GM18499 (cell line): ENCODE measurements around the gene GABRR3.

Source experiments
- ATAC-seq: cut with Tn5 transposase; IDR thresholded peaks from one replicate; pipeline ENCODE4 v1.9.1; 2021; ENCODE audit warnings: moderate number of reproducible peaks; ENCODE audit not compliant: insufficient read depth, unreplicated experiment

The GABRR3 gene

DNA sequence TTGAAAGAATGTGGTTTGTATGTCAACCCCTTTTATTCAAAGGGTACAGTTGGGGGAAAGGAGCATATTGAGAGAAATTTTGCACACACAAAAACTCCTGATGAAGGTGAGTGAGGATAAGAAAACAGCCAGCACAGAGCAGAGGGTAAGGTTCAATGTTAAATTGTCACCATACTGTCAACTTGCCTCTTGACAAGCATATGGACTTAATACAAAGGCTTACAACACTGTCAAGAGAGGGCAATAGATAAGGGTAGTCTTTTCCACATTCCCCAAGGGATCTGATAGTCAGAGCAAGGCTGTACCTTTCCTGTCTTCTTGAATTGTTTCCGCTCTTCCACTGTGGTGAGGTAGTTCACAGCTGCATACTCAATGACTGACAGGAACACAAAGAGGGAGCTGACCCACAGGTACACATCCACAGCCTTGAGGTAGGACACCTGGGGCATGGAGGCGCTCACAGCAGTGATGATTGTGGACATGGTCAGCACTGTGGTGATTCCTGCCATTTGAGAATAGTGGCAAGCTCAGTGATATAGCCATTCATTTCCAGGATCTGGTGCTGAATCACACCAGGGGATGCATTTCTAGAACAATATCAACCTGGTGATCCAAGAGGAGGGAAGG is 42.5 kb downstream of the GABRR3 start:
- no peak for ATAC-seq

DNA sequence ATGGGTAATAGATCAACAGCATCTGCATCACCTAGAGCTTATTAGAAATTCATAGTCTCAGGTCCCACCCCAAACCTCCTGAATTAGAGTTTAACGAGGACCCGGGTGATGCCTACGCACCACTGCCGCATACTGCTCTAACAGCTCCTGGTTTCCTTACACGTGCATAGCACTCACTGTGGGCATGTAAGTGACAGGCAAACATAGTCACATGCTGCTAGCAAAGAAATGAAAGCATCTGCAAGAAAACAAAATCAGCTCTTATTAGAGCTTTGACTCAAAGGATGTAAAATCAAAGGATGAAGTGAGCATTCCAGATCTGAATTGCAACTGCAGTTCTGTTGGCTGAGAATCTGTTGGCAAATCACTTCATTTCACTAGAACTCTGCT is 43.8 kb downstream of the GABRR3 start:
- no peak for ATAC-seq

DNA sequence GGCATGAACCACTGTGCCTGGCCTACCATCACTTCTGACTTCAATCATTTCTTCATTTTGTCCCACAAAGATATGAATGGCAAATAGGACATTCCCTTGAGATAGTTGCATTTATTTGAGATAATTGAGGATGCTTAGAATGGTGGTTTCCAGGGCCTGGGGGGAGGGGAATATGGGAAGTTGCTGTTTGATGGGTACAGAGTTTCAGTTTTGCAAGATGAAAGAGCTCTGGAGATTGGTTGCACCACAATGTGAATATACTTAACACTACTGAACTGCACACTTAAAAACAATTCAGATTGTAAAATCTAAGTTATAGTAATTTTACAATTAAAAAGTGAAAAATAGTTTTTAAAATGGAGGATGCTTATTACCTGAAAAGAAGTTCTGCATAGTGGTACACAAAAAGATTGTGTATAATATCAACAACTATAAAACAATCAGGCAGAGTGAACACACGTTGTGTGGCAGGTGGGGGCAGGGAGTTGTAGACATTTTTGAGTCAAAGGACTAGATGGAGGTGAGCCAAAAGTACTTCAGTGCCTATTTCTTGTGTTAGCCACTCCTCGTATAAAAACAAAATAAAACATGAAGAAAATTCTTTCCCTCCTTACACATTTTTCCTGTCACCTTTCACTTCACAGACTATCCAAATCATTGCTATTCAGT is 44.4 kb downstream of the GABRR3 start:
- ATAC-seq: no peak

DNA sequence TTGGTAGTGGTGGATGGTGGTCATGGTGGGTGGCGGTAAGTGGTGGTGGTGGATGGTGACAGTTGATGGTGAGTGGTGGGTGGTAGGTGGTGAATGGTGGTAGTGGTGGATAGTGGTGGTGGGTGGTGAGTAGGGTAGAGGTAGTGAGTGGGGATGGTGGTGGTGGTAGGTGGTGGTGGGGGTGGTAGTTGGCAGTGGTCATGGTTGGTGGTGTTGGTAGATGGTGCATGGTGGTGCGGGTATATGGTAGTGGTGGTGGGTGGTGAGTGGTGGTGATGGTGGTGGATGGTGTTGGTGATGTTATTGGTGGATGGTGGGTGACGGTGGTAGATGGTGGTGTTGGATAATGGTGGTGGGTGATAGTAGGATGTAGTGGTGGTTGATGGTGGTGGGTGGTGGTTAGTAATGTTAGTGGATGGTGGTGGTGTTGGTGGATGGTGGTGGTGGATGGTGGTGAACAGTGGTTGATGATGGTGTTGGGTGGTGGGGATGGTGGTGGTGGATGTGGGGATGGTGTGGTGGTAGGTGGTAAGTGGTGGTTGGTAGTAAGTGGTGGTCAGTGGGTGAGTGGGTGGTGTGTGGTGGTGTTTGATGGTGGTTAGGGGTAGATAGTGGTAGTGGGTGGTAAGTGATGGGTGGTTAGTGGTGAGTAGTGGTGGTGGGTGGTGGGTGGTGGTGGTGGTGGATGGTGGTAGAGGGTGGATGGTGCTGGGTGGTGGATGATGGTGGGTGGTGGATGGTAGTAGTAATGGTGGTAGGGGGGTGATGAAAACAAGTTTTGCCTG is 46.1 kb downstream of the GABRR3 start:
- ATAC-seq: no peak

DNA sequence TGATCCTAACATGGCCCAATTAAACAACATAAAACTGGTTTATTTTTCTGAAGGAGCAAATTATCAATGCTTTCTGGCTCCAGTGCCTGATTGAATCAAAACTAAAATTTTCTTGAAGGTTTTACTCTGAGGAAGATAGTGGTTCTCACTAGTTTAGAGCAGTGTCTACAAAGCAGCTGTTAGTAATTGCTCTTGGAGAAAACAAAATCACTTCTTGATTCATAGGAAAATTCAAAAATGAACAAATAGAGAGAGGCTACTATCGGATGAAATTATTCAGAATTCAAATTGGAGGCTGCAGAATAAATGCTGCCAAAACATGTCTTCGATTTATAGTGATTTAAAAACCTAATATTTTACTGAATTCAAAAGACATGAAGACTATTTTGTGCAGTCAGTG is 47.8 kb downstream of the GABRR3 start:
- no peak for ATAC-seq

DNA sequence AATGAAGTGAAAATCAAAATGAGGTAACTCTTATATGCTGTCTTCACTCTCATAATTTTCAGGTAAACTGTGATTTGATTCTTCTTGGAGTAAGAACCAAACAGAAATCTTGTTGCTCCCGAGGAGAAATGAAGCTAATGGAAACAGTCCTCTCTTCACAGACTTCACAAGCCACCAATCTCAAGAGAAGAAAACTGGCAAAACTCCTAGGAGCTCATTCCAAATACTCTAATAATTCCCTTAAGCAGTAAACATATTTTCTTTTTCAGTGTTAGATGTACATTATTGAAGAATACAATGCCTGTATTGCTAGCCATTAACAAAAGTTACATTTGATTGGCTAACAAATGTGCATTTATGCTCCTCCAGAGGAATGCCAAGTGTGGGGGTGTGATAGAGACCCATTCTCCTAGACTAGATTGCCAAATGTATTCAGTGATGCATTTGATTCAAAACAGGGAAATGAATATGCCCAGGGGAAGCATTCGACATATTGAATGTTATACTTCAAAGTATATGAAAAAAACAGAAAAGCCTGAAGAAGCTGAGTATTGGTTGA is 51.1 kb downstream of the GABRR3 start:
- ATAC-seq: no peak

DNA sequence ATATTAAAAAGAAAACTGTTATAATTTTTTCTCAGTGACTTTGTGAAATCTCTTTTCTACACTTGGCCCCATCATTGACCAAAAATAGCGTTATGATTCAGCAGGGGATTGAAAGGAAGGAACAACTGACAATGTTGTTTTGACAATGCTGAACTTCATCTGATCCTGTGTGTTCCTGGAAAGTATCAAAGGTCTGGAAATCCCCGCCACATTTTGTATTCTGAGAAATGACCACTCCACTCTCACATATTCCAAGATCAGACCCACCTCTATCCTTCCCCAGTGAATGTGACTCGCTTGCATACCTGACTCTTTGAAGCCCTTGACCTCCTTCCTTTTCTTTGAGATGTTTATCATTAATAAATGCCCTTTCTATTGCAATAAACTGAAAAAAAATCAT is 53.2 kb downstream of the GABRR3 start:
- ATAC-seq: no peak

DNA sequence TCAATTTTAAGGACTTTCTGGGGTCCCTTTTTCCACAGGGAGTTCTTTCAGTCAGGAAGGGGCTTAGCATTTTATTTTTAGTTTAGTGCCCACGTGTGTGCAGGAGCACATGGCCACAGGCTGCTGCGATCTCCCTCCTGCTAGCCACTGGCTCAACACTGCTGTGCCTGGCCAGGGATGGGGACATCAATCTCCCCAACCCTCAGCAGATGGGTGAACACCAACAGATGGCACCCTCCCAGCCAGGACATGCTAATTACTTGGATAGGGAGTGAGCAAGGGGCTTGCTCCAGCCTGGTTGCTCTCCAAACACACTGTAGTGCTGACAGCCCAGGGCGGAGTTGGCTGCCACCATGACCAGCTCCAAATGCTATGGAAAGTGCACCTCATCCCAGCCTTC is 55.5 kb downstream of the GABRR3 start:
- no peak for ATAC-seq

DNA sequence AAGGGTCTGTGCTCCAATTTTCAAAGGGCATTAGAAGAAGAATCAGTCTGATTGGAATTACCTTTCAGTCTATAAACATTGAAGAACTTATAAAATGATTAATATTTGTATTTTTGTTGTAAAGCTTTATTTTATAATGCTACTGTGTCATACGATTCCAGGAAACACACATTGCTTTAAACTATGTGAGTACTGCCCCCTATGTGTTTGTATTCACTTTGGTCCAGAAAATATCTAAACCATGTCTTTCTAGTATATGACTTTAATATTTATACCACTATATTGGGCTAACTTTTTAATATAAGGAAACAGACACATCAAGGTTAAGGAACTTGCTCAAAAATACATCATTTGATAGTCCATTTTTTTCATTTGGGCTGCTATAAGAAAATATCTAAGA is 59.6 kb downstream of the GABRR3 start:
- ATAC-seq: no peak

DNA sequence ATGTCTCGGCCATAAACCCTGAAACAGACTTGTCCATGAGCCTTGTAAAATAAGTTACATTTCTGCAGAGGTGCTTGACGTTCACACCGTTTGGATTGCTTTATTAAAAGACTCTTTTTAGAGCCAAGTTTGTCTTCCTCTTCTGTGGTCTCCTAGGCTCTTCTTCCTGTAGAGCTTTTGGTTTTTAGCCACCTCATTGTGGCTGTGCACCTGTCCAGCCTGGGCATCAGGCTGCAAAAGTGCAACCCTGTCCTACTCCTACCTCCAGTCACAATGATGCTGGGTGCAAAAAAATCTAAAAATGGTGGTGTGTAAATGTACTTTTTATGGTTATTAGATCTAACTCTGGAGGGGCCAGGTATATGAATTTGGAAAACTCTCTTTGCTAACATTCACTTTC is 60.1 kb downstream of the GABRR3 start:
- ATAC-seq: no peak

DNA sequence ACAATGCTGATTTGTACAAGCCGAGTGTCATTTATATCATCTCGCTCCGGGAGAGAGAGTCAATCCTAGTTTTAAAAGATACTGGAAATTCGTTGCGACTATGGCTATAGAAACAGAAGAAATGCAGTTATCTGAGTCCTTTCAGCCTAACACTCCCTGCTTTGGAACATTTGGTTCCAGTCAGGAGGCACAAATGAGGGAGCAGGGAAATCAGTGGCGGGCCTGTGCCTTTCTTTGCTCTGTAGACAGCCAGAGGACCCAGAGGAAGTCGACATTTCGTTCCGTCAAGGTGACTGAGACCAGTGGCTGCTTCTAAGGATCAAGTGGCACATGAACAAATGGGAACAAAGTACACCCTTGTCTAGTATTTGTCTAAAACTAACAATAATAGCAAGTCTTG is 62.1 kb downstream of the GABRR3 start:
- no peak for ATAC-seq

DNA sequence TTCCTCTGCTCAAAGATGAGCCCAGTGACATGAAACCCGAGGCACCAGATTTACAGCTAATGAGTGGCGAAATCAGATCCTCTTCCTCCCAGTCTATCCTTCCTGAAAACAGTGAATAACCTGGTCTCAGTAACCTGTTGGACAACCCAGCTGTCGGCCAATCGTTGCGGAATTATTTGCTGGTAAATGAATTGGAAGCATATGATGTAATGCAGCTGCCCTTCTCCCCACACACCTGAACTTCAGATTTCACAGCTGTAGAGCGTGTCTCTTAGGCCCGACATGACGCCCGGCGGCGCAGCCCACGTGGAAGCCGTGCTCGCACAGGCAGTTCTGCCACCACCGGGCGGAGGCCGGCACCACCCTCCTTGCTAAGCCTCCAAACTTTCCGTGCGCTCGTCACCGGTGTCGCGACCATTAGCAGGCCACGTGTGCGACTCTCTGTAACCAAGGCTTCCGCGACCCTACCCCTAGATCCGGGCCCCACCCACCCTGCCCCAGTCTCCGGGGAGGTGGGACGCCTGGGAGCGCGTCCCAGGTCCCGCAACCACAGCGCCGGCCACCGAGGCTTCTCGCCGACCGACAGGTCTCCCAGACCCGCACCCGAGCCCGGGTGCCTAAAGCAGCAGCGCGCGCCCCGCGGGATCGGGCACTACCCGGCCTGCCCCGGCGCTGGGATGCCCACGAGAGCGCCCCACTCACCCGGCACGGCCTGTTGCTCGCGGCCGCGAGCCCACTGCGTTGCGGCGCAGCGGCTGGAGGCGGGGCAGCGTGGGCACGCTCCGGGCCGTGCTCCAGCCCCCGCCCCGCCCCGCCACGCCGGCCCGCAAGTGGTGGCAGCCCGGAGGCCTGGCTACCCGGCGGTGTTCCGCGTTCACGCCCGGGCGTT is 63.2 kb downstream of the GABRR3 start, which contains the start of gene RIOX2:
RIOX2 (minus strand) TSS at position 753 of the 889 bp plus-strand sequence. CDS start 4,838 bp downstream, outside the sequence.
- peak; percentile 48 for ATAC-seq

DNA sequence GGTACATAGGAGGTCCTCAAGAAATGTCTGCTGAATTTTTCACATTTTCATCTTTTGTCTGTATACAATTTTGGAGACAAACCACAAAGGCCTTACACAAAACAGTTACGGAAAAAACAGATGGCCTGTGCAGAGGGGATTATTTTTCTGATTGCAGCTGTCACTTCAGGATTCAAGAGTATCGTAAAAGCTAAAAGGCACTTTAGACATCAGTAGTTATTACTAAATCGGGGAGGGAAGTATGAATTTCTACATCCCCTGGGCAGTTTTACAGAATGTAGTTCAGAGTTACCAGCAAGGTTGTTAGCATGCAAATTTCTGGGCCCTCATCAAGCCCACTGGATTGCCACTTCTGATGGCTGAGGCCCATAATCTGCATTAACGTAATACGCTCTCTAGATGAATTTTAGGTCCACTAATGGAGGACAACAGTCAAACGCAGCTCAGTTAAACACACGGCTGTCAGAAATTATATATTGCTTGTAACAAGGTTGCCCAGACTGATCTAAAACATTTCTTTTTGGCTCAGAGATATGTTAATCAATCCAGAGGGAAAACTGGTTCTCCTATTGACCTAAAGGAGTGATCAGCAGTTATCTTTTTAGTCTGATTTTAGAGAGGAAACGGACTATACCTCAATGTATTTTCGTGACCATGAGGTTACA is 64.0 kb downstream of the GABRR3 start:
- ATAC-seq: no peak

DNA sequence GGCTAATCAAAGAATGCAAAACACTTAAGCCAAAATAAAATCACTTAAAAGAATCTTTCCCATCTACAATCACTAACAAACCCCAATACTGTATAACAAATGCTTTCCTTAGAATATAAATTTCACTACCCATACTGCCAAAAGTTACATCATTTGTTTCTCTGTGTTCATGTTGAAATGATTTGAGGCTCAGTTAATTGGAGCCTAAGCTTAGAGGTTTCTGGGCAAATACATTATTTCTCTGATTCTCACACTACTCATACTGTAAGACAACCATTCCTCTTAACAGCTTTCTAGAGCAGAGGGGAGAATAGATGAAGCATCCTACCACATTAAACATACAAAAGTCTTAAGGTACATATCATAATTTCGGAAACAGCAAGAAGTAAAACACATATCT is 65.0 kb downstream of the GABRR3 start:
- ATAC-seq: no peak

DNA sequence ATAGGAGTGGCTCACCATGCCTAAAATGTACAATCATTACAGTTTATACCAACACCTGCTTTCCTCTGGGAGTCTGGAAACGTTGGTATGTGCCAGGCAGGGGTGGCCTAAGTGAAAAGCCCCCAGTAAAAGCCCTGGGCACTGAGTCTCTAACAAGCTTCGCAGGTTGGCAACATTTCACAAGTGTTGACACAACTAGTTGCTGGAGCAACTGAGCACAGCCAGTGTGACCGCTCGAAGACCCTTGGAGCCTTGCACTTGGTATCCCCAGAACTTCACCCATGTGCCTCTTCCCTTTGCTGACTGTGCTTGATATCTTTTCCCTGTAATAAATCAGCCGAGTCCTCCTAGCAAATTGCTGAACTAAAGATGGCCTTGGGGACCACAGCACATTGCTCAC is 65.6 kb downstream of the GABRR3 start:
- no peak for ATAC-seq

DNA sequence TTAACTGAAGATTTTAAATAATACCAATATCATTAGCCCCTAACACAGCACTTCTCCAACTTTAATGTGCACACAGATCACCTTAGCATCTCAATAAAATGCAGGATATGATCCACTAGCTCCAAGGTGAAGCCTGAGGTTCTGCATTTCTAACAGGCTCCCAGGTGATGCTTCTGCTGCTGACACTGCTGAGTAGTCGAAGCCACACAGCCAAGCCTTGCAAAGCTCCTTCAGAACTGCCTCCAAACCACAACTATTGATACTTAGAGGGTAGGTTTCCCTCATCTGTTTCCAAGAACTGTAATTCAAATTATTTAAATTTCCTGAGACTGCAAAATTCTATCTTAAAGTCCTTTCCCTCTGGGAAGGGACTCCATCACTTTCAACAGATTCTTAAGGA is 66.7 kb downstream of the GABRR3 start:
- ATAC-seq: no peak

DNA sequence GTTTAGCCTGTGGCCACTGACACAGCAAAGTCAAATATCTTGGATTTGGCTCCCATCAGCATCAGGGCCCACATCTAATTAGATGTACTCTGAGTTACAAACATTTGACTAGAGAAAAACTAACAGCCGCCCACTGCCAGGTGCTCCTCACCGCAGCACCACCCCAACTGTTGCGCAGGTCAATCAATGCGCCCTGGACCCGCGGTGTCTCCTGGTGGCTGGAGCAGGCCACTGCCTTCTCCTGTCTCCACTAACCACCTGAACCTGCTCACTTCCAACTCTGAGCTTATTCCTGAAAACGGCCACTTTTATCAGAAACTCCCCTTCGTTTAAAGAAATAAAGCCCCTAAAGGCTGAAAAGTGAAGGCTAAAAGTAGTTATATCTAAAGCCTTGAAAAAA is 67.1 kb downstream of the GABRR3 start:
- no peak for ATAC-seq

DNA sequence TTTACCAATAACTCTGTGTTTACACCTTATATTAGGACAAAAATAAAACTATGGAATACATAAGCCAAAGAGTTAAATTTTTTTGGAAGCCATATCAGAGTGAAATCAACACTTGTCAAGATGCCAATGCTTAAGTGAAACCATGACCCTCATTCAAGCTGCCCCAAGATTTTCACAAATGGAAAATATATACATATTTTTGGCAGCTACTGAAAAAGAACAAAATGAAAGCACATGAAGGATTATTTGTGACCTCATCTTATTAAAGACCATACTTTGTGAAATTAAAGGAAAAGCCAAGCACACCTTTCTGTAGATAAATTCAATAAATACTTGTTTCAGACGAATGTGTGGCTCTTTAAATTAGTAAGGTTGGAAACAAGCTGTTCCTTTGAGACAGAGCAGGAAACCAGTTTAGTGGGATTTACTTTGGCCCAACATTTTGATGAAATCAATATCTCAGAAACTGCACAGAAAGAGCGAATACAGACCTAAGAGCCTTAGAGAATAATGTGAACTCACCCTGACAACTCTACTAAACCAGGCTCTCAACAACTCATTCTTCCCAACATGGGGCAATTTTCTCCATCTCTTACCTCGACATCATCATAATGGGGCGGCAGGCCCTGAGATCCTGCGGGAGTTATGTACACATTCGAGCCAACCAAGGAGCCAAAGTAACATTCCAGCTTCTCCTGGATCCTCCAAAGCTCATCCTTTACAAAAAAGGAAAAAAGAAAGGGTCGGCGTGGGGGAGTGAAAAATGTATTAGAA is 73.9 kb downstream of the GABRR3 start:
- no peak for ATAC-seq

DNA sequence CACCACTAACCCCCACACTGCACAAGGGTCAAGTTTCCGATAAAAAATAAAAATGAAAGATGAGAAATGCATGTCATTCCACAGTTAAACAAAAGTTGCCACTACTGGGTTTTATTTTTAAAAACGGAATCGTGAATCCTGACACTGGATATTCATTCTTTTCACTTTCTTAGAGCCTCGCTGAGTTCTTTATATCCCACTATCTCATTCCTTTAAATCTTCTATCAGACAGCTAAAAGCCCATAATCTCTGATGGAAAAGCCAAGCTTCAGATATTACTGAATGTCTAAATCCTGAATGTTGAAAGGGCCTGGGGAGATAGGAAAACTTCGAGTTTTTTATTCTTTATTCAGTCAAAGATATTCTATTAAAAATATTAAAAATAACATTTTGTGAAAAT is 74.6 kb downstream of the GABRR3 start:
- no peak for ATAC-seq
